GM21381 (cell line): ENCODE results near the gene LGALS7B.

Experiments
- ATAC-seq: cut with Tn5 transposase; IDR thresholded peaks from one replicate; pipeline ENCODE4 v1.9.1; 2021; ENCODE audit warnings: mild to moderate bottlenecking, moderate library complexity; ENCODE audit not compliant: unreplicated experiment

The LGALS7B gene

GRCh38 chr19:38840583-38840968 is 51.6 kb downstream of the LGALS7B start:
- ATAC-seq: no peak
